ENCODE measurements around the gene EIF4A3. TPM values are rescaled to one million over a fixed set of nuclear protein-coding genes. Genes with fewer than 3 reads are reported as not detected.

Gene EIF4A3
- total and polyA plus RNA-seq, 12 donors, result 16.2 to 51.0 (median 34.3) TPM

DNA sequence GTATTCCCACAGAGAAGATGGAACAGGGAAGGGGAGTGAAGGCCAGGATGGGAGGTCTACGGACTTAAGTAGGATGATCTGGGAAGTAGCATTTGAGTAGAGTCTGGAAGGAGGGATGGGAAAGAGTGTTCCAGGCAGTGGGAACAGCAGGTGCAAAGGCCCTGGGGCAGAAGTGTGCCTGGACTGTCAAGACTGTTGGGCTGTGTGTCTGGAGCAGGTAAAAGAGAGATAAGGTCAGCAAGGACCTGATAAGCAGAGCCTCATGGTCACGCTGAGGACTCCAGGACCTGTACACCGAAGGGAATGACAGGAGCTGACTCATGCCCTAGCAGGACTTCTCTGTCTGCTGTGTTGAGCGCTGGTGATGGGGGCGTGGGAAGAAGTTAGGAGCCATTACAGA, 22.2 kb upstream of the EIF4A3 start:
- no peaks in the 10 kb centered on the region for H3K4me1 ChIP-seq
- 82 to 92% methylated on average over 5 of the region's 5 CpGs for WGBS, 2 donors
- H3K36me3 ChIP-seq, result no peaks in the 10 kb centered on the region
- no peak for TF ChIP-seq CTCF (IDR thresholded peaks at IDR 0.05)
- peaks cover 0 to 14% (median 0%) of the 10 kb centered on the region in 7 donors for H3K27me3 ChIP-seq
- no peak overlapping the region for H3K27ac ChIP-seq
- H3K9me3 ChIP-seq, result no peaks in the 10 kb centered on the region
- ATAC-seq (no peak), DNase-seq (no peak)
- intact Hi-C loops (cut with DNase I), result no loop called here
- no peak overlapping the region for H3K4me3 ChIP-seq

- H3K4me1 ChIP-seq, result no peaks in the 10 kb centered on the region
- DNase-seq (no peak), ATAC-seq (no peak)
- no peak for TF ChIP-seq CTCF (IDR thresholded peaks at IDR 0.05)
- intact Hi-C loops (cut with DNase I), result no loop called here
- no peaks in the 10 kb centered on the region for H3K9me3 ChIP-seq
- H3K4me3 ChIP-seq, result no peak overlapping the region
- 66 to 75% methylated on average over 5 of the region's 5 CpGs for WGBS, 2 donors
- H3K27ac ChIP-seq, result no peak overlapping the region
- peaks cover 0 to 14% (median 0%) of the 10 kb centered on the region in 7 donors for H3K27me3 ChIP-seq
- no peaks in the 10 kb centered on the region for H3K36me3 ChIP-seq
Observed at GRCh38 chr17:80168371-80168770, 21.4 kb upstream of the EIF4A3 start.

- 83 to 89% methylated on average over 6 of the region's 6 CpGs for WGBS, 2 donors
- intact Hi-C loops (cut with DNase I), result no loop called here
- H3K36me3 ChIP-seq, result no peaks in the 10 kb centered on the region
Observed at GRCh38 chr17:80166446-80166845, 19.5 kb upstream of the EIF4A3 start.

GRCh38 chr17:80164185-80164584, 17.3 kb upstream of the EIF4A3 start:
- no peaks in the 10 kb centered on the region for H3K9me3 ChIP-seq
- WGBS, 2 donors, result 80 to 86% methylated on average over 11 of the region's 11 CpGs

More at GRCh38 chr17:80166446-80166845, 19.5 kb upstream of the EIF4A3 start:
- peaks cover 0 to 14% (median 0%) of the 10 kb centered on the region in 7 donors for H3K27me3 ChIP-seq
- DNase-seq (no peak), ATAC-seq (no peak)
- no peak overlapping the region for H3K27ac ChIP-seq
- H3K9me3 ChIP-seq, result no peaks in the 10 kb centered on the region
- no peak overlapping the region for H3K4me3 ChIP-seq
- no peak for TF ChIP-seq CTCF (IDR thresholded peaks at IDR 0.05)
- H3K4me1 ChIP-seq, result no peaks in the 10 kb centered on the region

More at GRCh38 chr17:80164185-80164584, 17.3 kb upstream of the EIF4A3 start:
- Histone ChIP-seq H3K27me3 (peaks cover 0 to 12% (median 0%) of the 10 kb centered on the region in 7 donors), H3K4me3 (no peak overlapping the region), H3K27ac (no peak overlapping the region), H3K4me1 (no peaks in the 10 kb centered on the region), H3K36me3 (no peaks in the 10 kb centered on the region)
- DNase-seq (no peak), ATAC-seq (no peak)
- TF ChIP-seq CTCF (IDR thresholded peaks at IDR 0.05), result no peak
- intact Hi-C loops (cut with DNase I), result no loop called here

Data from heart right ventricle (tissue), 16 donors.